Measurements from ENCODE around the gene KRTAP22-2.

The KRTAP22-2 gene

GRCh38 chr21:30563630-30564029 is 26.6 kb downstream of the KRTAP22-2 start:
- H3K4me3 ChIP-seq (ENCODE audit: low read depth, low read length) = no peak overlapping the region

GRCh38 chr21:30563072-30563471 is 27.1 kb downstream of the KRTAP22-2 start:
- H3K4me3 ChIP-seq (ENCODE audit: low read depth, low read length) = no peak overlapping the region

DNA sequence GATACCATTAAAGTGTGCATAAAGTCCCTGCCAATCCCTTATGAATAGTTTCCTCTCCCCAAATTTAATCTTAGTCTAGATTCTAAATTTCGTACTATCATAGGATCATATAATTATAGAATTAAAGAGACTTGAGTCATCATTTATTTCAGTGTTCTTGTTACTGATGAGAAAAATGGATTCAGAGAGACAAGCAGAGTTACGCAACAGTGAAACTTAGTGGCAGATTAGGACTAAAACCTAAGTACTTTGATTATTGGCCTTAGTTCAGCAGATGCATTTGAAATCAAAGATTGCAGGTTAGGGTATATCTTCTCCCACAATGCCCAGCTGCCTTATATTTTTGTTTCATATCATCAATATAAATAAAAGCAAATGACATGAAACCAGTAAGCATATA is 28.2 kb downstream of the KRTAP22-2 start:
- no peak overlapping the region for H3K4me3 ChIP-seq (ENCODE audit: low read depth, low read length)

- no peak within 1 kb of the TSS for H3K4me3 ChIP-seq (ENCODE audit: low read depth, low read length)
Observed at GRCh38 chr21:30561264-30561895, 28.8 kb downstream of the KRTAP22-2 start, which contains the start of gene KRTAP19-7. Gene KRTAP19-7, minus strand, starts transcription at chr21:30561314. Its CDS starts 25 bp downstream, at chr21:30561289.

- no peak overlapping the region for H3K4me3 ChIP-seq (ENCODE audit: low read depth, low read length)
Observed at GRCh38 chr21:30555095-30555494, 35.1 kb downstream of the KRTAP22-2 start.

DNA sequence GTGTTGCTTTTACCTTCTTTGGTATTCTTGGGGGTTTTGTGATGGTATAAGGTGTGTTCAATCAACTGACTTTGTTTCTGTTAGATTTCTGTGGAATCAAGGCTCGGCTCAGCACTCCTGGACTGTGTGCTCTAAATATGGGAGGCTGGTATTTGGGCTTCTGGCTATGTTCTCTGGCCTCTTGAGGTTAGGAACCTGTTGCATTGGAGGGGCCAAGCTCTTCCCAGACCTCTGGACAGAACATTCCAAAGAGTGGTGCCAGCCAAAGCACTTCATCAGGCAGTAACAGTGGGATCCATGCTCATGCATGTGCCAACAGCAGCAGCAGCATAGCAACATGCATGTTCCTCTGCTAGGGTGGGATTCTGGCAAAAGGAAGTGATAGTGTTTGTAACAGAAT is 37.4 kb downstream of the KRTAP22-2 start:
- H3K4me3 ChIP-seq (ENCODE audit: low read depth, low read length) = no peak overlapping the region

DNA sequence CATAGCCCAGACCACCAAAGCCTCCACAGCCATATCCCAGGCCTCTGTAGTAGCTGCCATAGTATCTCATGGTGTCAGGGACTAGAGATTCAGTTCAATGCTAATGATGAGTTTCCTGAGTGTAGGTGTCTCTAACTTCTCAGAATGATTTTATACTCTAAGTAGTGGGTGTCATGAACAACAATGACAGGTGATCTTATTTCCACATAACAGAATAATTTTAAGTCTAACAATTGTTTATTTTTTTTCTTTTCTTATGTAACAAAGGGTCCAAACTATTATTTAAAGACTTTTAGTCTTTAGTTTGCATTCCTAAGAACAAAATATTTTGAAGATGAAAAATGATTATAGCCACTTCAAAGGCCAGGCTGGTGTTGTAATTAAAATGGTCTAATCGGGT is 48.4 kb downstream of the KRTAP22-2 start, which contains the start of gene KRTAP19-6:
TSS of gene KRTAP19-6 (minus strand) at position 101 of the 400 bp plus-strand sequence. CDS start at position 70, 31 bp downstream.
- H3K4me3 ChIP-seq (ENCODE audit: low read depth, low read length) = no peak within 1 kb of the TSS

Data from iPS-11a (cell line).